Right lobe of liver (tissue), 4 donors: ENCODE measurements around the gene SDF4.

Experiments used
- CTCF ChIP-seq, 4 donors: fragments of 200-600 bp in 3 of 4; fragments of 450-650 bp in 1 of 4; IDR thresholded peaks; one replicate each; pipeline versions ENCODE4 v1.5.1 to v1.8.0; 2016 to 2022; ENCODE audit warnings: antibody characterized with exemption in 4 of 4, mild to moderate bottlenecking in 2 of 4
- POLR2A ChIP-seq: fragments of 450-650 bp; IDR thresholded peaks from one replicate; pipeline ENCODE4 v1.6.1; 2017; ENCODE audit warnings: antibody characterized with exemption, mild to moderate bottlenecking
- donor health status: DM: no; HTN: no; CAD: no.
- donor health status: DM: no; HTN: no; CAD: no.
- donor health status: DM: no; HTN: yes; CAD: no.

GRCh38 chr1:1250786-1251284 is 19.0 kb upstream of the SDF4 start:
- TF ChIP-seq POLR2A: no peak
- TF ChIP-seq CTCF (IDR thresholded peaks at IDR 0.05): no peak
